GM18511 (cell line): ENCODE data around the gene IFFO2.

Source experiments
- ATAC-seq: cut with Tn5 transposase; IDR thresholded peaks from one replicate; pipeline ENCODE4 v1.9.1; 2021; ENCODE audit warnings: mild to moderate bottlenecking, moderate library complexity; ENCODE audit not compliant: unreplicated experiment

Gene IFFO2

DNA sequence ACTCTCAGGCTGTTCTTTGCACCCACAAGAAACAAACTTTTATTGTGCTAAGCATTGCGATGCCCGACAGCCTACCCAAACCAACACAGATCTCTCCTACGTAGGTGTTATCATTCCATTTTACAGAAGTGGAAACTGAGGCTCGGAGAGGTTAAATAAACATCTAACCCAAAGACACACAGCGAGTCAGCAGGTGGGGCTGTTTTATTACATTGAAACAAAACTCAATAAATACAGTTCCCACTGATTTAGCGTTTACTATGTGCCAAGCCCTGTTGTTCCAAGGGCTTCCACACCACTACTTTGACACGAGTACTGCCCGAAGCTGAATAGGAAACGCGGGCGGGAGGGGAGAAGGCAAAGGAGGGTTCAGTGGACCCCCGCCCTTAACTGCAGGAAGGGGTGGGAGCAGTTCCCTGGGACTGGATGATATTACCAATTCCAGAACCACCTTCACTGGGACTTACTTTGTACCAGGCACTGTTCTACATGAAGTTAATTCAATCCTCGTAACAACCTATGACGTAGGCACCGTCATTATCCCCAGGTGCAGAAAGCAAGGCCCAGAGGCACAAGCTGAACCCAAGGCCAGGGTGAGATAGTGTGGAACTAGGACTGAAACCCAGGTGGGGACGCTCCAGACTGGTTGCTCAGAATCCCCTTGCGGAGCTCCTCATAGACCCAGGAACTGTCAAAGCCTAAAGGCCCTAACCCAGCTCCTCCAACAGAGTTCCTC is 34.8 kb downstream of the IFFO2 start:
- no peak for ATAC-seq

DNA sequence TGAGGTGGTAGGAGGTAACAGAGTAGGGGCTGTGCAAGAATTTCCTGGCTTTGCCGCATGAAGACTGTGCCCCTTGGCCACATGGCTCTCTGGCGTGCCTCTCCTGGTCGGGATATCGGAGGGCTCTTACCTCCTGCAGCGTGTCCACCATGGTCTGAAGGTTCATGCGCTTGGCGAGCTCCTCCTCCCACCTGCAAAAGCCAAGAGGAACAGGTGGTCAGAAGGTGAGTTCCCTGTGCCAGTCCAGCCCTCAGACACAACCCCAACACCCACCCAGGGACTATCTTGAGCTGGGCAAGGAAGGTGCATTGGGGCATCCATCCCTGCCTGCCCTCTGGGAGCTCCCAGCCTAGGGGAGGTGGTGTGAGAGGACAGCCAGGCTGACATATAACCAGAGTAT is 35.5 kb downstream of the IFFO2 start:
- ATAC-seq: no peak

DNA sequence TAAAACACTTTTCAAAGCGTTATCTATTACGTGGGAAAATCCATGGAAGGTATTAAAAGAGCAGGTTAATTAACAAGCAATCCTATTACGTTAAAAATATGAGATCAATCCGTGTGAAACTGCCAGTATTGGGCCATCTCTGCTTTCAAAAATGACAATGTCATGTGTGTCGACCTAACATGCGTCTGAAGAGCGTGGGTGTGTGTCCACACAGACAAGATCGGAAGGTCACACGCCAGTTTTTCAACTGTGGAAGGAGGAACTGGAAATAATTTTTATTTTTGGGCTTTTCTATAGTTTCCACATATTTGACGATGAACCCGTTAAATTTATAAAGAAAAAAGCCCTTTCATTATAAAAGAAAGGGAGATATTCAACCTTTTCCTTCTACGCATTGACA is 36.5 kb downstream of the IFFO2 start:
- no peak for ATAC-seq

DNA sequence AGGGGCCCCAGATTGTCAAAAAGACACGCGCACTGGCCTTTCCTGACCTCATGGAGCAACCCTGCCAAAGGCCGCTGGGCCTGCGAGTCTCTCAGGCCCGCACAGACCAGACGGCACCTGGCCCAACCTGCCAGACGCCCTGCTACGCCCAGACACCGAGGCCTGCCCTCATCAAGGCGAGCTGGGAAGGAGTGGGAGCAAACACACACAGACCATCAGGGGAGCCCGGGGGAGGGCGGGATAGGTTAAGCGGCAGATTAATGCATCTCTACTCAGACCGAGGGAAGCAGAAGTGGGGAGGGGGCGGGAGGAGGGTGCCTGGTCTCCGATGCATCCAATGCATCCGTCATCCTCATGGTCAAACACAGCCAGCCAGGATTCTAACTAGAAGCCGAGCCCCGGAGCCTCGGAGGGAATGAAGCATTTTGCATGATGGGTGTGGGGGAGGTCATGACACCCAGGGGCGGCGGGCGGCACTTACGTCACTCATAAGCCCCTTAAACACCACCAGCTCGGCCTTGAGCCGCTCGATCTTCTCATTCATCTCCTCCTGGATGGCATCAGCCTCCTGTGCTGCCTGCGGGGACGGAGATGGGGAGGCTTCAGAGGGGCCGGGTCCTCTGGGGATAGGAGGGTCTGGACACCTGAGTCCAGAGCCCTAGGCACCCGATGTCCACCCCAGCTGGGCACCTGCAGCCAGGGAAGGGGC is 37.1 kb downstream of the IFFO2 start:
- ATAC-seq: no peak

DNA sequence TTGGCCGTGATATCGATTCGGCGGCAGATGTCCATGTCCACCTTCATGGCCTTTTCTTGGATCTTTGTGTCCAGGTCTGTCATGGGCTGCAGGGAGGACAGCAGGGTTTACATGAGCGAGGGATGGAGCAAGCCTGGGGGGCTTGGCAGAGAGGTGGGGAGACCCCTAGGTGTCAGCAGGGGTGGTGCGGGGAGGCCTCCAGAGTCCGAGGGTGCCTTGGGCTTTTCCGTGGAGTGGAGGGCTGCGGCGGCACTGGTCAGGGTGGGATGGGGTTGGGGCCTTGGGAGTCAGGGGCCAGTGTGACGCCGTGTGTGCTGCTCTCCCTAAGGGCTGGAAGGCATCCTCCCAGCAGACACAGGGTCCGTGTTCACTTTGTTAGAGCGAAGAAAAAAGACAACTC is 38.1 kb downstream of the IFFO2 start:
- no peak for ATAC-seq

DNA sequence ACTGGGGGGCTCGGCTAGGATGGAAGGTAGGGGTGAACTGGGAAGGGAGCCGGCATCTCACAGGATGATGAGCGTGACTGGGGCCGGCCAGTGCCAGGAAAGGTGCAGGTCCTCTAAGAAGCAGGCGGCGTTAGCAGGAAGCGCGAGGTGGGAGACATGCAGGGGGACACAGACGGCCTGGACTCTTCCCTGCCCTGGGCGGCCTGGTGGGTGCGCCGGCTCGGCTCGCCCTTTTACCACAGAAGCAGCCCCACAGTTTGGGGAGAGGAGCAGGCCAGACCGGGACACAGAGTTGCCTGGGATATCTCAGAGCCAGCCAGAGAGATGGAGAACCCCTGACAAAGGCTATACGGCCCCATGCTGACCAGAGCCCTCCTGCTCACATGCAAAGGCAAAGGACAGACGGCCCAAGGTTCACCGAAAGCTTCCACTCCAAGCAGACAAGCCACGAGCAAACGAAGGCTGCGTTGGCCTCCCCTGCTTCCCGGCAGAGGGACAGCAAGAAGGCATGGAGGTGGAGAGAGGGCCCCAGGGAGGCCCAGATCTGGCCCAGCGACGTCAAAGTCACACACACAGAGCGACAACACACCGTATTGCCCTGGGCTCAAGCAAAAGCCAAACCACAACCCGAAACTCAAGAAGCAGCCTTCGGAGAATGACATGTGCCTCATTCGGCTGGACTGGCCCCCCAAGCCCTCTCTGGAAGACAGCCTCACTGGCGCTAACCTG is 39.2 kb downstream of the IFFO2 start:
- ATAC-seq: no peak

DNA sequence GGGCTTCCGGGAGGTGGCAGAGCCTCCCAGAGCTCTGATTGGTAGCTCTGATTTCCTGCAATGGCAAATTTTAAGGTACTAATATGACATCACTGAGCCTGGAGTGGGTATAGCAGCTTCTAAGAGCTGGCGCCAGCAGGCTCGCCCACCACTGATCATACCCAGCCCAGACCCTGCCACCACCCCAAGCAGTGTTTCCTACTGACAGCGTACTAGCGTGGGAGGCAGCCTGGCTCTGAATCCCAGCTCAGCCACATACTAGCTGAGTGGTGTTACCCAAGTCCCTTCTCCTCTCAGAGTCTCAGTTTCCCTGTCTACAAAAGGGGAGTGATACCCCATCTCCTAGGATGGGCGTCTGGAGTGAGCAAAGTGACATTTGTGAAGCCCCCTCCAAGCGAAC is 41.1 kb downstream of the IFFO2 start:
- ATAC-seq: no peak

DNA sequence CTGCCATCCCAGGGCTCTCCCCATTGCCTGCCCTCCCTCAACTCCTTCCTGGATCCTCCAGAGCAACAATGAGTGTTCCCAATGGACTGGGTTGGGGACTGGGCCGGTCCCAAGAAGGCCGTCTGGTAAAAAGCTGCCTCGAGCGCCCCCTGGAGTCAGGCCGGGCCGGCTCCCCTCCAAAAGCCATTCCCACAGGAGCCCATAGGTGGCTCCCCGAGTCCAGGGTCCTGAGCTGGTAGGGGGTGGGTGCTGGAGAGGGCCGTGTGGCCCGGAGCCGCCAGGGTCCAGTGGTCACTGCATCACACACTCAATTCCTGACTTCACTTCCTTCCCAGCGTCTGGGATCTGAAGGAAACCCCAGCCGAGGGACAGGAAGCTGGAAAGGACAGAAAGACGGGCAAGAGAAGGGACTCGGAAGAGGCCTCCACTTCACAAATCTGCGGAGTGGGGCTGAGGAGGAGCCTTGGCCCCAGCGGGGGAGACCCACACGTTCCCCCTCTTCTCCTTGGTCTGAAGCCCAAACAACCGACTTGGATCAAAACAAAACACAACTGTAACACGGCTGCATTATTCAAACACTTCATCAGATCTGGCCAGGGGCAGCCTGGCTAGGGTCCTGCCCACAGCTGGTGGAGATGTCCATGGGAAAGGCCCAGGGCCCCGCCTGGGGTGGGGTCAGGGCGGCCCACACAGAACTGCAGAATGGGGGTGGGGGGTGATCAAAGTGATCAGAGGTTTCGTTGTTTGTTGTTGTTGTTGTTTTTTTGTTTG is 43.2 kb downstream of the IFFO2 start:
- ATAC-seq: no peak

DNA sequence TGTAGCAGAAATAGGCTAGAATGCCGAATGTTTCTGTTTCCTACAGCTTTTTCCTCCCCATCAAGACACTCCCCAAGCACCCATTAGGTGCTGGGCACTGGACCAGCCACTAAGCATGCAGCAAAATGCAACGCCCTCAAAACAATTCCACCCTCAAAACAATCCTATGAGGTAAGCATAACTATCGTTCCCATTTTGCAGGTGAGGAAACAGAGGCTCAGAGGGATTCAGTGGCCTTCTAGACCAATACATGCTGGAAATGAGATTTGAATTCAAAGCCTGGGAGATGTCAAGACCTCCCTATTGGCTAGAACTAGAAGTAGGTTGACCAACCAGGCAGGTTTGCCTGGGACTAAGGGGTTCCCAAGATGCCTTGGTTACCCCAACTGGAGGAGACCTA is 43.9 kb downstream of the IFFO2 start:
- no peak for ATAC-seq

DNA sequence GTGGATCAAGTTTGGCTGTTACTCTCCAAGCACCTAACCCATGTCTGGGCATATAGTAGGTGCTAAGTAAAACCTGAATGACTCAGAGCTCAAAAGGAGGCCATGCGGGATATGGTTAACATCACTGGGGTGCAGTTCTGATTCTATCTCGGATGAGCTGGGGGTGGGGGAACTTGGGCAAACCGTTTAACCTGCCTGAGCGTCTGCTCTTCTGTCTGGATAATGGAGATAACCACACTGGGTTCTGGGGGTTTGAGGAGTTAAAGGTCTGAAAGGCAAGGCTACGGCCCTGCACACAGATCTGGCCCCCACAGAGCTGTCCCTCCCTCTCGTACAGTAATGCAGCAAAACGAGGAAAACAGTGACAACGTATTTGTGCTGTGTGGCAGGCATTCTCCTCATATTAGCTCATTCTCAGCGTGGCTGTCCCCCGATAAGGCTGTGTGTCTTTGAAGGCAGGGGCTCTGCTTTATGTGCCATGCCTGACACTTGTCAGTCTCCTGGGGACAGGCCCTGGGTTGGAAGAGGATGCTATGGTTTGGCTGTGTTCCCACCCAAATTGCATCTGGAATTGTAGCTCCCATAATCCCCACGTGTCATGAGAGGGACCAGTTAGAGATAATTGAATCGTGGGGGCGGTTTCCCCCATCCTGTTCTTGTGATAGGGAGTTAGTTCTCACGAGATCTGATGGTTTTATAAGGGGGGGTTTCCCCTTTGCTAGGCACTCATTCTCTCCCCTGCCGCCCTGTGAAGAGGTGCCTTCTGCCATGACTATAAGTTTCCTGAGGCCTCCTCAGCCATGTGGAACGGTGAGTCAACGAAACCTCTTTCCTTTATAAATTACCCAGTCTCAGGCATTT is 47.3 kb downstream of the IFFO2 start:
- ATAC-seq: no peak

DNA sequence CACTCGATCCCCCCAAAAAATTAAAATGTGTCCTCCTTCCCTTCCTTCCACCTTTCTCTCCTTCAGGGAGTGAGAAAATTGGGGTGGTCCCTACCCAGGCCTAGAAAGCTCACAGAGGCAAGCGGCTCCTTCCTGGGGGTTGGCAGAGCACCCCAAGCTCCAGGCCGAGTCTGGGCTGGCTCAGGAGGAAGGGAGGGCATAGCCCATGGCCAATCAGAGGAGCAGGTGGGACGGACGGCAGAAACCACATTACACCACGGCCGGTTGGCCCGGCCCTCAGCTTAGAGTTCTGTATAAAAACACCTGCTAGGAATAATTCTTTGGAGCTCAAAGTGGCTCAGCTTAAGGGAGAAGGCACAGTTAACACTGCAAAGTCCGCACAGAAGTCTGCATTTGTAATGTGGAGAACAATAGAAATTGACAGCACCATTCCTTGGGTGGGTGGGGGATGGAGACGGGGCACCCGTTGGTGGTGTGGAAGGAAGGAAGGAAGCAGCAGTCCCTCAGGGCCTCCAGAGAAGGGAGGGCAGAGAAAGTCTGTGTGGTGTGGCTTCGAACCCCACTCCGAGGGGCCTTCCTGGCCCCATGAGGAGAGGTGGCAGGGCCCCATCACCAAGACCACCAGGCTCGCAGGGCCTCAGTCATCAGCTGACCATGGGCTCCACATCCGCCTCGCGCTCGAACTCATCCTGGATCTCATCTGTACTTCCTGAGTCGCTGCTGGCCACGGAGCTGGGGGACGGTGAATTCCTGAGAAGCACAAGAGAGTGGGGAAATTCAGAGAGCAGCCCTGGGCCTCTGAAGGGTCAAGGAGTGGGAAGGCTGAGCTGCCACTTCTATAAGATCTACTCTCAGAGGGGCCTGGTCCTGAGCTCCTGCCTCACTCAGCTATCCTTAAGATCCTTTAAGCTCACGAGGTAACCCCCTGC is 48.3 kb downstream of the IFFO2 start:
- ATAC-seq: no peak

DNA sequence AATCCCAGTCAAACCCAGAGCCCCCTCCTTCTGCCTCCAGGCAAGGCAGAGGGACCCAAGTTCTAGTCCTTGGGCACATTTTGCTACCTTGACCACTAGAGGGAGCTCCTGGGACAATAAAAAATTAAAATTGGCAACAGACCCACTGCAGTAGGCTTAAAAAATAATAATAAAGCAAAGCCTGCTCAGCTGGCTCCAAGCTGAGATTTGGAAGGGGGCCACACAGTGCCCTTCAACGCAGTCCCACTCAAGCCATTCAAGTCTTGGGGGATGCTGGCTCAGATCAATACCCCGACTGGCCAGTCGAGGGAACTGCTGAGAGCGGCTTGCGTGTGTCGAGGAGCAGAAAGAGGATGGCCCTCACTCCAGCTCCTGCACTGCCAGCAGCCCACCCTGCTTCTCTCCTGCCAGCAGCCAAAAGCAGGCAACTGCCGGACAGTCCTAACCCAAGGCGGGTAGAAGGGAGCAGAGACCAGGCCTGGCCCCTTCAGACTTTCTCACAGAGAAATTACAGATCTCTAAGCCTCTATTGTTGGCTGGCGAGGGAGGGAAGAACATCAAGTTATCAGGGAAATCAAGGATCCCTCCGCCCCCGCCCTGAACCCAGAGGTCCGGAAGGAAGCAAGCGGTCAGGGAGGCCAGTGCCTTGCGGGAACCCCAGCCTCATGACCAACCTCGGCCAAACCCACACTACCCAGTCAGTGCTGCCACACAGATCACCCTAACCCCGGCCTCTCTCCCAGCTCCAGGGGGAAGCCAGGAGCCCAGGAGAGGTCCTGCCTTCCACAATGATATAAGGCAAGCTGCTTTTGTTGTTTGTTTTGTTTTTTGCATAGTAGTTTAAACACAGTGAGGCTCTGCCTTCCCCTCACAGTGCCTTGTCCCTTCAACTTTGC is 49.2 kb downstream of the IFFO2 start:
- no peak for ATAC-seq

DNA sequence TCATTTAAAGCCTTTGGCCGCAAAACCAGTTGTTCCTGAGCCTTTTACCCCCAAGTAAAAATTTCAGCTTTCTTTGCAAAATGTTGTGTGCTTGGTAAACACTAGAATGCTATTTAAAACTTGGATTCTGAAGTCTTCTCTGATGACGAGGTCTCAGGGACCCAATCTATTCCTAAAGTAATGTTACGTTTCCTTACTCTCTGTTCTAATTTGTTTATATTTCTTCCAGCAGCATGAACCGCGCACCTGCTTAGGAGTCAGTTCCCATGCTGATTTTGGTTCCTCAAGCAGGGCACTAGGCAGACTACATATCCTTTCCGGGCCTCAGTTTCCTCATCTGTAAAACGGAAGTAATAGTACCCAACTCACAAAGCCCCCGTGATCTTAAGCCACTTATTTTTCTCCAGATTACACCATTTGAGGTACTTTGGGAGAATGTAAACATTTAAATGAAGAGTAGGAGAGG is 53.2 kb downstream of the IFFO2 start:
- no peak for ATAC-seq

DNA sequence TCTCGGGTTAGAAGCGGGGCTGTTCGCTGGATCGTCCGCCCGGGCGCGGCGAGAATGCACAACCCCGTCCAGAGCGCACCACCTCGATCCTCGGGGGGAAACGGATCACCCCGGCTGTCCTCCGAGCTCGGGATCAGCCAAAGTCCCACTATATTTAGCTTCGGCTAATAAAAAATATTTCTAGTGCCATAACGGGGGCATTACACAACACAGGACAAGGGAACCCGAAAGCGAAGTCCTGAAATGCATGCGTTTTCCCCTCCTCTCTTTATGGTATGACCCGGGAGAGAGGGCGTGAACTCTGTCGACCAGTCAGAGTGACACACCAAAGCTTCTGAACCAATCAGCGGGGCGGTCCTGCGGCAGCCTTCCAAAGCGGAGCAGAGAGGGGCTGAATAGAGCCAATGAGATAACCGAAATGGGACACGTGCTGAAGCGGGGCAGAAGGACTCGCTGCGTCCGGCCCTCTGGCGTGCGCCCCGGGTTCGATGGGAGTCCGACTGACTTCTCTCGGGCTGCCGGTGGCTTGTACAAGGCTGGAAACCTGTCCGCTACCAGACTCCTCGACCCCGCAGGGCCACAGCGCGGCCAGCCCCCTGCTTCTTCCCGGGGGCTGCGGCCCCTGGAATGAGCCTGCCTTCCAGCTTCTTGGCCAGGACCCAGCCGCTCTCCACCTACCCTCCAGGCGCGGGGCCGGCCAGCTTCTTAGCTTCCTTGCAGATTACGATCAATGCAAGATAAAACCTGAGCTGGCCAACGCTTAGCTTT is 53.8 kb downstream of the IFFO2 start, which contains the start of gene ALDH4A1:
Gene ALDH4A1, minus strand, starts transcription at position 33 of the 768 bp plus-strand sequence. Its CDS starts 32 bp downstream, at position 1.
- ATAC-seq: peak; percentile 98

DNA sequence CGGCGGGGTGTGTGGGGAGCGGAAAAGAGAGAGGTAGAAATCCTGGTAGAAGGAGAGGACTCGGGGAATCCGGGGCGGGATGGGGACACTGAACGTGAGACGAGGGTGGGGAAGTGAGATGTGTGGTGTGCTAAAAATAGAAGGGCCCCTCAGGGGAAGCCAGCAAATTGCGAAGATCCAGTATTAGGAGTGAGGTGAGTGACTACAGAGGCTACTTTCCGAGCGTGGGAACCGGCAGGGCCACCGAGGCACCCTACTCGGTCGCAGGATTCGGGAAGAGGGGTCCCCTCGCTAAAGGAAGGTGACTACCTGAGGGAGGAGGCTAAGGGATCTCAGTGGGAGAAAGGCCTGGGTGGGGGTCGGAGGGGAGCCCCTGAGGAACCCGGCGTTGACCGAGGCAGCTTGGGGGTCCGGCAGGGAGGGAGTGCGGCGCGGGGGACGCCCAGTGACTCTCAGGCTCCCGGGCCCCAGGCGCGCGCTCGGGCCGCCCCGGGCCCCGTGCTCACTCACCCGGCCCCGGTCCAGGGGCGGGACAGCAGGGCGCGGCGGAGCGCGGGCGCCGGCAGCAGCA is 54.4 kb downstream of the IFFO2 start:
- ATAC-seq: no peak

DNA sequence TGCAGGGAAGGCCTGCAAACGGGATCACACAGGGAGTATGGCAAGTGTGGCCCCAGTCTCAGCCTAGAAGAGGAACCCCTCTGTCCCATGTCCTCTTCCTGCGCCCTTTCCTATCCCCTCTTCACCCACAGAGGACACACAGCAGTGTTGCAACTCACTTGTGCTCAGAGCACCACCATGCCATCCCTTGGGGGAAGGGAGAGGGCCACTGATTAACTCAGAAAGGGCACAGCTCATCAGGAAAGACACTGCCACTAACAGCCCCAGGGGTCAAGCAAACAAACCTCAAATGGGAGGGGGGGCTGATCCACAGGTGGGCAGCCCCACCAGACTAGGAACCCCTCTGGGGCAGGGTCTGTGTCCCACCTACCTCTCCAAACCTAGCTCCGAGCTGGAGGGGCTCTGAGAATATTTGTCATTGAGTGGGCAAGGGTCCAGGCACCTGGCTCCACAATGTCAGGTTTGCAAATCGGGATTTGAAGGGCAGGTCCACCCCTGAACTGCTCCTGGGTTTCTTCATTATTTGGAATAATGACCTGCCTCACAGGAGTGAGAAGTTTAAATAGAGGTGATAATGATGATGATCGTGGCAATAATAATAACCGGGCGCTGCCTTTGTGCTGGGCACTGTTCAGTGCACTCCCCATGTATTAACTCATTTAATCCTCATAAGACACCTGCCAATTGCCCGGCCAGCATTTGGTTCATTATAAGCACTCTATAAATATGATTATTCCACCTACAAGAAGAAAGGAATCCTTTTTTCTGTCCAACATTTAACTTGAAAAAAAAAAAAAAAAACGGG is 55.1 kb downstream of the IFFO2 start:
- no peak for ATAC-seq
